Measurements from ENCODE around the gene TXNRD1. TPM values are rescaled to one million over a fixed set of nuclear protein-coding genes. Genes with fewer than 3 reads are reported as not detected.

The TXNRD1 gene
- total RNA-seq, 2 donors from 2014 or later: 83.4 to 144 TPM

DNA sequence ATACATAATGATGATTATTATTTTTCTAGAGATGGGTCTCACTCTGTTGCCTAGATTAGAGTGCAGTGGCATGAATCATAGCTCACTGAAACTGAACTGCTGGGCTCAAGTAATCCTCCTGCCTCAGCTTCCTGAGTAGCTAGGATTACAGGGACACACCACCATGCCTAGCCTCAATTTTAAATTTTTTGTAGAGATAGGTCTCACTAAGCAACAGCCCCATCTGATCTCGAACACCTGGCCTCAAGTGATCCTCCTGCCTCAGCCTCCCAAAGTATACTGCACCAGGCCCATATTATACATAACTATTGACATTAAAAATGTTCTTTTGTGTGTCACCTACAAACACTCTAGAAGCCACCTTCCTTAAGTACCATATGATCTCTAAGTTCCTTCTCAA, 3.4 kb downstream of the TXNRD1 start:
- no peaks in the 10 kb centered on the region for H3K9me3 Mint-ChIP-seq
- Histone ChIP-seq H3K9ac (ENCODE audit: extremely low read depth, low read length, poor library complexity, severe bottlenecking) (no peak overlapping the region), H3K36me3 (ENCODE audit: control insufficient read depth, insufficient read depth, low read length) (no peaks in the 10 kb centered on the region), H3K27me3 (ENCODE audit: control insufficient read depth, insufficient read depth, low read length, poor library complexity, severe bottlenecking) (peaks cover 12% of the 10 kb centered on the region), H3K4me1 (ENCODE audit: control insufficient read depth, insufficient read depth, low read length) (no peaks in the 10 kb centered on the region), H3K27ac (ENCODE audit: low read depth, low read length) (no peak overlapping the region), H3K9me3 (ENCODE audit: control insufficient read depth, low read length) (no peaks in the 10 kb centered on the region), H3K4me3 (ENCODE audit: low read length) (no peak overlapping the region)
- H3K4me1 Mint-ChIP-seq: peaks cover 7% of the 10 kb centered on the region
- no peaks in the 10 kb centered on the region for H3K36me3 Mint-ChIP-seq (ENCODE audit: low read depth)
- 94 to 100% methylated on average over 1 of the region's 1 CpG for WGBS, 2 experiments (ENCODE audit: insufficient coverage in 1 of 2, insufficient read length in 1 of 2)
- TF ChIP-seq, protein P1, sequence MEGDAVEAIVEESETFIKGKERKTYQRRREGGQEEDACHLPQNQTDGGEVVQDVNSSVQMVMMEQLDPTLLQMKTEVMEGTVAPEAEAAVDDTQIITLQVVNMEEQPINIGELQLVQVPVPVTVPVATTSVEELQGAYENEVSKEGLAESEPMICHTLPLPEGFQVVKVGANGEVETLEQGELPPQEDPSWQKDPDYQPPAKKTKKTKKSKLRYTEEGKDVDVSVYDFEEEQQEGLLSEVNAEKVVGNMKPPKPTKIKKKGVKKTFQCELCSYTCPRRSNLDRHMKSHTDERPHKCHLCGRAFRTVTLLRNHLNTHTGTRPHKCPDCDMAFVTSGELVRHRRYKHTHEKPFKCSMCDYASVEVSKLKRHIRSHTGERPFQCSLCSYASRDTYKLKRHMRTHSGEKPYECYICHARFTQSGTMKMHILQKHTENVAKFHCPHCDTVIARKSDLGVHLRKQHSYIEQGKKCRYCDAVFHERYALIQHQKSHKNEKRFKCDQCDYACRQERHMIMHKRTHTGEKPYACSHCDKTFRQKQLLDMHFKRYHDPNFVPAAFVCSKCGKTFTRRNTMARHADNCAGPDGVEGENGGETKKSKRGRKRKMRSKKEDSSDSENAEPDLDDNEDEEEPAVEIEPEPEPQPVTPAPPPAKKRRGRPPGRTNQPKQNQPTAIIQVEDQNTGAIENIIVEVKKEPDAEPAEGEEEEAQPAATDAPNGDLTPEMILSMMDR (conservative IDR thresholded peaks at IDR 0.05): no peak
- no peak for DNase-seq
- no peak overlapping the region for H3K4me3 Mint-ChIP-seq
- no peak overlapping the region for H3K27ac Mint-ChIP-seq
- peaks cover 27% of the 10 kb centered on the region for H3K27me3 Mint-ChIP-seq (ENCODE audit: insufficient read depth)

DNA sequence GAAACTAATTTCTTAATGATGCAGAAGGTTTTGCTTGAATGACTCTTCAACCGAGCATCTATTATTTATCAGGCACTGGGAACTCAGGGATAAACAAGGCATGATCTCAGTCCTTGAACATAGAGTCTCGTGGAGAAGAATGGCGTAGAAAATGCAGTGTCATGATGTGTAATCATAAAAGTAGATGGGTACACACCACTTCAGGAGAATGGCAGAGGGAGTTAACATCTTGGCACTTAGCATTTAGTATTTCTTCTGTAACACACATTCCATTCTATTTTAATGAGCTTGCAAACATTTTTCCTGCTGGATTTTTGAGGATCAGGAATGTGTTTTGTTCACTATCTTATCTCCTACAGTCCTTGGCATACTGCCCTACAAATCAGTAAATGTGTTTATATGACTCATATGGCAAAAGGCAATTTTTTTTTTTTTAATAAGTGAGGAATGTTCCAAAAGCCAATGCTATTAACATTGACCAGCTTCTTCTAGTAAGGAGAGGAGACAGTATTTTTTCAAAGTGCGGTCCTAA, 3.8 kb downstream of the TXNRD1 start:
- H3K4me3 ChIP-seq (ENCODE audit: low read length): no peak overlapping the region
- no peak overlapping the region for H3K27ac Mint-ChIP-seq
- no peak overlapping the region for H3K9ac ChIP-seq (ENCODE audit: extremely low read depth, low read length, poor library complexity, severe bottlenecking)
- no peaks in the 10 kb centered on the region for H3K9me3 Mint-ChIP-seq
- H3K36me3 ChIP-seq (ENCODE audit: control insufficient read depth, insufficient read depth, low read length): no peaks in the 10 kb centered on the region
- 91 to 96% methylated on average over 4 of the region's 4 CpGs for WGBS, 2 experiments (ENCODE audit: insufficient coverage in 1 of 2, insufficient read length in 1 of 2)
- H3K27me3 ChIP-seq (ENCODE audit: control insufficient read depth, insufficient read depth, low read length, poor library complexity, severe bottlenecking): peaks cover 12% of the 10 kb centered on the region
- no peak overlapping the region for H3K27ac ChIP-seq (ENCODE audit: low read depth, low read length)
- peaks cover 7% of the 10 kb centered on the region for H3K4me1 Mint-ChIP-seq
- H3K4me1 ChIP-seq (ENCODE audit: control insufficient read depth, insufficient read depth, low read length): no peaks in the 10 kb centered on the region
- TF ChIP-seq, protein P1 (conservative IDR thresholded peaks at IDR 0.05): no peak
- no peaks in the 10 kb centered on the region for H3K36me3 Mint-ChIP-seq (ENCODE audit: low read depth)
- H3K27me3 Mint-ChIP-seq (ENCODE audit: insufficient read depth): peaks cover 27% of the 10 kb centered on the region
- H3K9me3 ChIP-seq (ENCODE audit: control insufficient read depth, low read length): no peaks in the 10 kb centered on the region
- no peak for DNase-seq
- H3K4me3 Mint-ChIP-seq: no peak overlapping the region

DNA sequence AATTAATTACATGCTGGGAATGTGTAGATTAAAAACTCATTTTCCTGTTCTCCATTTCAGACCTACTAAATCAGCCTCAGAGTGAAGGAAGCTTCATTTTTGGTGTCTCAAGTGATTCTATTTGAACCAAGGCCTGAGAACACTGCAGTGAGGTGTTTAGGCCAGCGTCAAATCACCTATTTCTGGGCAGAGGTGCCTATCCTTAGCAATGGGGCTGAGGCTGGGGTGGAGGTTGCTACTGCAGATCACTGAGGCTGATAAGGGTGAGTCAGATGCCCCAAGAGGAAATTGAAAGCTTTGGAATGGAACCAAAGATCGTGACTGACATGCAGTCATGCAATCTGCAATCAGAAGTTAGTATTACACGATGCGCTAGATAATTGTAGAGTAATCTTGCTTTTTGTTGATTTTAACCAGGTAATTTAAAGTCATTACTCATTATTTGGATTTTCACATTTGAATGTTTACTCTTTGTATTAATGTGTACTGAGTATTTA, 4.4 kb downstream of the TXNRD1 start:
- TF ChIP-seq, protein P1 (conservative IDR thresholded peaks at IDR 0.05): no peak
- Mint-ChIP-seq H3K36me3 (ENCODE audit: low read depth) (no peaks in the 10 kb centered on the region), H3K27ac (no peak overlapping the region), H3K9me3 (no peaks in the 10 kb centered on the region), H3K27me3 (ENCODE audit: insufficient read depth) (peaks cover 27% of the 10 kb centered on the region), H3K4me1 (peaks cover 7% of the 10 kb centered on the region), H3K4me3 (no peak overlapping the region)
- Histone ChIP-seq H3K27ac (ENCODE audit: low read depth, low read length) (no peak overlapping the region), H3K4me1 (ENCODE audit: control insufficient read depth, insufficient read depth, low read length) (no peaks in the 10 kb centered on the region), H3K36me3 (ENCODE audit: control insufficient read depth, insufficient read depth, low read length) (no peaks in the 10 kb centered on the region), H3K9ac (ENCODE audit: extremely low read depth, low read length, poor library complexity, severe bottlenecking) (no peak overlapping the region), H3K4me3 (ENCODE audit: low read length) (no peak overlapping the region), H3K27me3 (ENCODE audit: control insufficient read depth, insufficient read depth, low read length, poor library complexity, severe bottlenecking) (peaks cover 12% of the 10 kb centered on the region), H3K9me3 (ENCODE audit: control insufficient read depth, low read length) (no peaks in the 10 kb centered on the region)
- DNase-seq: no peak
- WGBS, 2 experiments (ENCODE audit: insufficient coverage in 1 of 2, insufficient read length in 1 of 2): 76 to 93% methylated on average over 4 of the region's 4 CpGs
